GM10266 (cell line): Measurements from ENCODE around the gene ECE1.
"Not testable (repeated sequence)": the region's sequence is repeated elsewhere in the genome, so short reads cannot be mapped to it uniquely, and the experiment has no call there.

Source experiments
- DNase-seq: peaks from one replicate; pipeline ENCODE4 v3.0.0; 2012; ENCODE audit errors: extremely low spot score
- CTCF ChIP-seq: IDR thresholded peaks from 2 replicates; pipeline ENCODE4 v1.5.1; 2012; ENCODE audit warnings: mild to moderate bottlenecking, low read depth; ENCODE audit not compliant: control insufficient read depth, insufficient read depth; ENCODE audit errors: missing control alignments

The ECE1 gene

GRCh38 chr1:21189906-21190500 is 100.3 kb downstream of the ECE1 start:
- DNase-seq = no peak
- TF ChIP-seq CTCF = no peak

GRCh38 chr1:21189421-21189820 is 100.8 kb downstream of the ECE1 start:
- DNase-seq = no peak
- no peak for TF ChIP-seq CTCF

- DNase-seq = no peak
- TF ChIP-seq CTCF = no peak
Measured at GRCh38 chr1:21188235-21188634, 102.0 kb downstream of the ECE1 start.

- DNase-seq = no peak
- TF ChIP-seq CTCF = no peak
Measured at GRCh38 chr1:21185221-21185731, 105.0 kb downstream of the ECE1 start.

- DNase-seq = no peak
- no peak for TF ChIP-seq CTCF
Measured at GRCh38 chr1:21184276-21184675, 106.0 kb downstream of the ECE1 start.

GRCh38 chr1:21182181-21182731 is 108.0 kb downstream of the ECE1 start:
- no peak for TF ChIP-seq CTCF
- DNase-seq = no peak

GRCh38 chr1:21178271-21178670 is 112.0 kb downstream of the ECE1 start:
- DNase-seq = not testable (repeated sequence)
